Measurements from ENCODE around the gene RET.

Gene RET

DNA sequence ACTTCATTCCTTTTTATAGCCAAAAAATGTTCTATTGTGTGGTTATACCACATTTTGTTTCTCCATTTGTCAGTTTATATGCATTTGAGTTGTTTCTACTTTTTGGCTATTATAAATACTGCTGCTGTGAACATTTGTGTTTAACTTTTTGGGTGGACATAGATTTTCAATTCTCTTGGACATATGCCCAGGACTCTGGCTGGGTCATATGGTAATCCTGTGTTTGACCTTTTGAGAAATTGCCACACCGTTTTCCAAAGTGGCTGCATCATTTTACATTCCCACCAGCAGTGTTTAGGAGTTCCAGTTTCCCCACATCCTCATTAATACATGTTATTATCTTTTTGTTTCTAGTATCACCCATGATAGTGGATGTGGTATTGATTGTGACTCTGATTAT lies 100.7 kb downstream of the RET start:
- DNase-seq = no peak

Measured in stimulated activated CD4-positive, alpha-beta T cell treated with anti-CD3 and anti-CD28 coated beads, Interleukin-4, amount 100 ng/mL, for 1 hour (primary cell).